Measurements from ENCODE around the gene CCDC169.

The CCDC169 gene

GRCh38 chr13:36297366-36298338 is at the start of gene CCDC169 (continued):
- TF ChIP-seq ZNF704 (tag by site-specific recombination; IDR thresholded peaks at IDR 0.05) (no peak), OSR2 (tag by site-specific recombination; IDR thresholded peaks at IDR 0.05) (peak; percentile 17; the same call in 1 of the 2 replicates), SCRT1 (tag by site-specific recombination; IDR thresholded peaks at IDR 0.05; ENCODE audit: borderline replicate concordance) (no peak), ZNF449 (tag by site-specific recombination; IDR thresholded peaks at IDR 0.05) (no peak), ZNF623 (tag by site-specific recombination; IDR thresholded peaks at IDR 0.05) (no peak), BCL11A (tag by site-specific recombination; IDR thresholded peaks at IDR 0.05; ENCODE audit: low read depth) (0 out of 2 replicates have a peak, but pooled peaks have one; percentile 13), ZNF596 (tag by site-specific recombination; IDR thresholded peaks at IDR 0.05) (no peak; the same call in 1 of the 2 replicates)

GRCh38 chr13:36346222-36347083 is 48.8 kb upstream of the CCDC169 start, which contains the start of gene SPART:
SPART (minus strand) TSS chr13:36346394; CDS start chr13:36335830, 10,564 bp downstream.
- Histone ChIP-seq H3K36me3 (ENCODE audit: control insufficient read depth in 2 of 2, insufficient read depth in 1 of 2, low read length in 2 of 2) (no peaks in the 10 kb centered on the region), H3K9me3 (ENCODE audit: control insufficient read depth, insufficient read depth, low read depth, low read length) (no peaks in the 10 kb centered on the region), H3K4me3 (ENCODE audit: low read depth, low read length) (peak within 1 kb of the TSS; percentile 75), H3K4me1 (ENCODE audit: control insufficient read depth, insufficient read depth, low read length) (no peaks in the 10 kb centered on the region), H3K27ac (ENCODE audit: extremely low read depth, low read depth, low read length) (peak within 1 kb of the TSS; percentile 96)
- ChIA-PET POLR2A (interaction anchor here (1.0 to 1.1 kb wide), 2 partner anchors 9 to 64 kb away, joined by 3 to 5 read pairs; no protein-coding TSS in a partner anchor), CTCF (interaction anchor here (0.6 to 2.0 kb wide), 14 partner anchors 9 to 666 kb away, joined by 3 to 8 read pairs (median 3); no protein-coding TSS in a partner anchor)
- TF ChIP-seq ZNF518A (tag by site-specific recombination; conservative IDR thresholded peaks at IDR 0.05; ENCODE audit: low read depth) = no peak
- TF ChIP-seq ZNF239 (tag by site-specific recombination; IDR thresholded peaks at IDR 0.05) = no peak
- TF ChIP-seq EGR2 (tag by site-specific recombination; IDR thresholded peaks at IDR 0.05; ENCODE audit: low read depth) = peak; percentile 53; the same call in 1 of the 2 replicates
- 0 out of 2 replicates have a peak, but pooled peaks have one; percentile 9 for TF ChIP-seq SCRT2 (tag by site-specific recombination; IDR thresholded peaks at IDR 0.05)
- no peak for TF ChIP-seq BCL11A (tag by site-specific recombination; IDR thresholded peaks at IDR 0.05; ENCODE audit: low read depth)
- TF ChIP-seq ZNF184 (tag by site-specific recombination; IDR thresholded peaks at IDR 0.05) = 0 out of 2 replicates have a peak, but pooled peaks have one; percentile 26
- 0 out of 2 replicates have a peak, but pooled peaks have one; percentile 34 for TF ChIP-seq ZSCAN5A (tag by site-specific recombination; IDR thresholded peaks at IDR 0.05)
- no peak for TF ChIP-seq ZNF211 (tag by site-specific recombination; IDR thresholded peaks at IDR 0.05; ENCODE audit: low read depth)
- no peak for TF ChIP-seq ZNF157 (tag by site-specific recombination; IDR thresholded peaks at IDR 0.05)
- TF ChIP-seq ZBTB8A (tag by site-specific recombination; IDR thresholded peaks at IDR 0.05) = 0 out of 2 replicates have a peak, but pooled peaks have one; percentile 13
- peak; percentile 88 for TF ChIP-seq PRDM10 (tag by site-specific recombination; IDR thresholded peaks at IDR 0.05)
- TF ChIP-seq ZNF169 (tag by site-specific recombination; IDR thresholded peaks at IDR 0.05) = no peak
